ENCODE measurements around the gene MR1.

DNA sequence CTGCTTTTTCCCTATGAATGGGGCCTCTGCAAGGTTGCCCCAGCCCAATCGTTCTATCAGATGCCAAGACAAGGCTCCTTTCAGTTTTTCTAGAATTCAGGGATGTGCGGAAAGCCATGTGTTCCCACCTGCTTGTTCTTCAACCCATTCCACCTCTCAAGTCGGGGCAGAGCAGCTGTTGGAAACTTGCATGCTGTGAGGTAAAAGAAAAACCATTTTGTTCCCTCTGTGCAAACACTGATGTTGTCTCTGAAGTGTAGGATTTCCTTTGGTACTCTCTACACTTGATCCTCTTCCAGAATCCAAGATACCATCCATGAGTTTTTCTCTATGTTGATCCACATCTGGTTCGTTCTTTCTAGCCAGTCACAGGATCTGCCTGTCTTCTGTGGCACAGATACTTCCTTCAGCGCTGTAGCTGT, 62.0 kb downstream of the MR1 start:
- TF ChIP-seq CTCF (conservative IDR thresholded peaks at IDR 0.05; ENCODE audit: low read length) (no peak), EZH2phosphoT487 (IDR thresholded peaks at IDR 0.05; ENCODE audit: borderline replicate concordance, low read depth, low read length) (no peak)
